Measurements from ENCODE around the gene HSD11B1.

Gene HSD11B1

DNA sequence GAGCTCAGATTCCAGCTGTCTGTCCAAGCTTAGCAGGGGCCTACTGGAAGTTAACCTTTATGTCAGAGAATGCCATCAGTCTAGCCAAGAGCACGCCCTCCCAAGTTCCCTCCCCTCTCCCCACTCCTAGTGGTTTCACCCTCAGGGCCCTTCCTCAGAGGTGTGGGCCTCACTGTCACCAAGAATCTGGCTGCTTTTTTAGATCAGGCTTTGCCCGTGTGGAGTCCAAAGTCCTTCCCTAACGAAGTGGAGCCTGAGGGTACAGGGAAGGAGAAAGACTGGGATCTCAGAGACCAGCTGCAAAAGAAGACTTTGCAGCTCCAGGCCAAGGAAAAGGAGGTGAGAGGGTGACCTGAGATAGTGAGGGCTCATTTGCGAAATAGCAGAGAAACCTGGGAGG is 75.6 kb downstream of the HSD11B1 start:
- no peak for DNase-seq (ENCODE audit: low read depth in 2 of 3, low spot score in 2 of 3)

DNA sequence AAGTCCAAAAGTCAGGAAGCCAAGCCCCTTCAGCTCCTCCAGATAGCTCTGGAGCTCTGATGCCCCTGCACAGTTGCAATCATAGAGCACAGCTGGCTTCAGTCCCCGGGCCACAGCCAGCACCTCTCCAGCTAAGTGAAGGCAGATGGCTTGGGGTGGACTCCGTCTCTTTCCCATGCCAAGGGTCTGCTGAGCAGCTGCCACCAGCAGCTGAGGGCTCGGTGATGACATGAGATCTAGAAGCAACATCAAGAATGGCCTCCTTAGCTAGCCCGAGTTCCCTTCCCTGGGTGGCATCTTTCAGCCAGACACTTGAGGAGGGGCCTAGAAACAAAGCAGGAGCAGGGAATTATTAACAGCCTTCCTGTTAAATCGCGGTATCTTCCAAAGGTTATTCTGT is 78.7 kb downstream of the HSD11B1 start:
- DNase-seq (ENCODE audit: low read depth in 2 of 3, low spot score in 2 of 3), result no peak
